ENCODE results near the gene MYORG.

The MYORG gene

DNA sequence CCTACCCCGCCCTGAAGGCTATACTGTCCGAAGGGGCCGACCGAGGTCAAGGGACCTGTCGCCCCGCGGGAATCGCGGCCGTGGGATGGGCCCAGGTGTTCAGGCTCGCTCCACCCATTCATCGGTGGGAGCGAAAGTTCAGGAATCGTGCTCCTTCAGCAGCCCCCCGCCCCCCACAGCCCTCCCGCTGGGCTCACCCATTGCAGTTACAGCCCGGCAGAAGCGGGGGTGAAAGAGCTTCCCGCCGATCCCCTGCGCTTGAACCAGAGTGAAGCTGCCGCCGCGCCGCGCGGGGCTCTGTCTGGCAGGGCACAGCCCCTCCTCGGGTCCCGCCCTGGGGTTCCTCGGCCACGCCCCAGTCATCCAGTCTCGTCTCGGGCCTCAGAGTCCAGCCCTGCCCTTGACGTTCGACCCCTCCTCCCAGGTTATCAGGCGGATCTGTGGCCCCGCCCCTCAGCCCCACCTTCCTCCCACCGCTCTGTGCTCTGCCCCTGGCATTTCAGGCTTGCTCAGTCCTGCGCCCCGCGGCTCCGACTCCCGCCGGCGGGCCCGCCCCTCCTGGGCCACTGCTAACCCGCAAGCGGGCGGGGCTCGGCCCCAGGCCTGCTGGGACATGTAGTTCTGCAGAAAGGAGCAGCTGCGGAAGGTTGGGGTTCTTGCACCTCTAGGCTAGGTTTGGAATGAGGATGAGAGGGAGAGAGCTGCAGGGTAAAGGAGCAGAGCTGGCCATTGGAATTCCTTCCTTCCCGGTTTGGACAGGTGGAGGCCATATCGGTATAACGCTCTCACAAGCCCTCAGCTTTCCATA, at the start of gene MYORG:
Gene MYORG (minus strand): TSS at position 303 of the 808 bp plus-strand sequence. CDS start 3,955 bp downstream, outside the sequence.
- DNase-seq = peak; percentile 98

DNA sequence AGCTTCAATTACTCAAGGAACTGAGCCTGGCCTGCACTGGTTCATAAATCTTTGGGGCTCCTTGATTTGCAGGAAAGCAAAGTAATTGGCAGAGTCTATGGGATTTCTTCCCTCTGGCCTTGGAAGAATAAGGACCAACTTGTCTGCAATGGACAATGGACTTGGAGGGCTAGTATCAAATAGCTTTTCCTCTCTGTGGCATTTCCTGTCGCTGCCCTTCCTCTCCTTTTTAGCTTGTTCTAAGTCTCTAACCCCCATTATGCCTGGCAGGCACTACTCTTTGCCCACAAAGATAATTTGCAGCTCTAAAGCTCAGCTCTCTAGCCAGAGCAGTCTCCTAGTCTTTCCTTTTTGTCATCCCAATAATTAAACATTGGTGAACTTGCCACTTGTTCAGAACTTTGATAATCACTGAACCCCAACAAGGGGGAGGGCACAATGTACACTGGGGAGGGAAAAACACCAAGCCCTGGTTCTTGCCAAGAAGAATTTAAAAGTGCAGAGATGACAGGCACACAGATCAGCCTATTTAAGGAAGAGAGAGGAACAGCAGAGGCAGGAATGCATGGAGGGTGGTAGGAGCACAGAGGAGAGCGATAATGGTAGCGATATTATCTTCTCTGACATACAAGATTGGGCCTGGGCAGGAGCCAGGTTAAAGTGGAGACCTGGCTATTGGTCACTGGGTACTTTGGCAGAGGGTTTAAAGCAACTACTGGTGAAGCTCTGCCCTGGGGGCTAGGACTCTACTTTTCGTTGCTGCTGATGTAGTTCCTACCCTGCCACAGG, 43.2 kb upstream of the MYORG start:
- DNase-seq = no peak

DNA sequence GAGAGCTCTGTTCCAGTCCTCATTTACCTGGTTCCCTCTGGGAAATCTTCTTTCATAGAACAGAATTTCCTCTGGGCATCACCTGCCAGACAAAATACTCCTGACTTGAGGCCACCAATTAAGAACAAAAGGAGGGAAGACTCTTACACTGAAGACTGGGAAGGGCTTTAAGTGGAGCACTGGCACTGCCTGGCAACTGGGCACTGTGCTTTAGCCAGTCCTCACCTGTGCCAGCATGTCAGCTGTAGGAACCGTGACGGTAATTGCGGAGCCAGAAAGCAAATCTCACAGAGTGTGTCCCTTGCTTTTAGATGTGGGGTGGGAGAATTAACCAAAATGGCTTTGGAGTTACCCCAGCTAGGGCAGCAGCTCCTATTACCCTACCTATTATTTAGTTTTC, 41.0 kb upstream of the MYORG start:
- no peak for DNase-seq

- peak; percentile 6 for DNase-seq
Observed at GRCh38 chr9:34413231-34413852, 36.6 kb upstream of the MYORG start.

GRCh38 chr9:34412336-34412735, 35.6 kb upstream of the MYORG start:
- DNase-seq = no peak

- no peak for DNase-seq
Observed at GRCh38 chr9:34409154-34409553, 32.5 kb upstream of the MYORG start.

DNA sequence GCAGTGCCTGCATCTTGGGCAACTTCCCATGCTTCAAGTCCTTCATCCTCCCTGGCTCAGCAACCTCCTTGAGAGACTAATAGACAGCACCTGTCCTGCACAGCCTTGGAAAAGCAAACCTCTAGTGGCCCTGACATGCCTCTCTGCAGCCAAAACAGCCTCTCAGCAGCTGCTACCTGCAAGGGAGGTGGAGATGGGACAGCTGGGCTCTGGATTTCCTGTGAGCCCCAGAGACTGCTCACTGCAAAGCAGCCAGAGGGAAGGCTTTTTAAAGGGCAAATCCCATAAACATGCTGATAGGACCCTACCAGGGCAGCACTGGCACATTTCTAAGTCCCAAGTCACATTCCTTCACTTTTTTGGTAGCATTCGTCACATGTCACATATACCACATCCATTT, 31.5 kb upstream of the MYORG start:
- no peak for DNase-seq

- no peak for DNase-seq
Observed at GRCh38 chr9:34406219-34406618, 29.5 kb upstream of the MYORG start.

DNA sequence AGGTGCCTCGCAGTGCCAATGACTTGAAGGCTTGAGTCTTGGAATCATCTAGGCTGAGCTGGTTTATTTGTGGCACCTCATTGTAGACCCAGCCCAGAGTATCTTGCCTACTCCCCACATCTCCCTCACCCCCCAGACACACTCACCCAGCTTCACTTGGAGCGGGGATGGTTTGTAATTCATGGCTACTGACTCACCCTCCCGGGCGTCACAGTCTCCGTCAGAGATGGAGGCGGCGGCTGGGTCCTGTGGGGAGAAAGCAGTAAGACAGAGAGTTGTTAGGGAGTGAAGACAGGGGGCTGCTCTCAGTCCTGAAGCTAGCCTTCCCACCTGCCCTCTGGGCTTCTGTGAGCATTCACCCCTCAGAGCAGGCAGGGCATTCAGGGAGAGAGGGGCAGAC, 29.0 kb upstream of the MYORG start:
- DNase-seq = no peak

GRCh38 chr9:34403554-34404380, 27.1 kb upstream of the MYORG start:
- DNase-seq = peak; percentile 50

- no peak for DNase-seq
Observed at GRCh38 chr9:34400686-34401602, 24.2 kb upstream of the MYORG start.

GRCh38 chr9:34400275-34400674, 23.6 kb upstream of the MYORG start:
- DNase-seq = no peak

- no peak for DNase-seq
Observed at GRCh38 chr9:34399729-34400128, 23.0 kb upstream of the MYORG start.

- DNase-seq = no peak
Observed at GRCh38 chr9:34398875-34399274, 22.2 kb upstream of the MYORG start.

- no peak for DNase-seq
Observed at GRCh38 chr9:34396276-34397214, 19.8 kb upstream of the MYORG start.

GRCh38 chr9:34392511-34392910, 15.8 kb upstream of the MYORG start:
- DNase-seq = no peak

DNA sequence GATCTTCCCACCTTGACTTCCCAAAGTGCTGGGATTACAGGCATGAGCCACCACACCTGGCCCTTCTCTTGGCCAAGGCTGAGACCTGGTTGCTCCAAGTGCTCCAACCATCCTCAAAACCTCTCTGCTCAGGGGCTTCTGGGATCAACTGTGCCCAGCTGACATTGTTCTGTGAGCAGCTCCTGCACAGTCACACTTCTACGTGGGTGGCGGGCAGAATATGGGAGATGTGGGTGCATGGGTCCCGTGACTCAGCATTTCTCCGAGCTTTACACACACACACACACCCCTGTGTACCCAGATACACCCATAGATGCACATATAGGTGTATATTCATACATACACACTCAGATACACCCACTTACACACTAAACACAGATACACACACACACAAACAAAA, 10.5 kb upstream of the MYORG start:
- no peak for DNase-seq

GRCh38 chr9:34386656-34387055, 10.0 kb upstream of the MYORG start:
- no peak for DNase-seq

DNA sequence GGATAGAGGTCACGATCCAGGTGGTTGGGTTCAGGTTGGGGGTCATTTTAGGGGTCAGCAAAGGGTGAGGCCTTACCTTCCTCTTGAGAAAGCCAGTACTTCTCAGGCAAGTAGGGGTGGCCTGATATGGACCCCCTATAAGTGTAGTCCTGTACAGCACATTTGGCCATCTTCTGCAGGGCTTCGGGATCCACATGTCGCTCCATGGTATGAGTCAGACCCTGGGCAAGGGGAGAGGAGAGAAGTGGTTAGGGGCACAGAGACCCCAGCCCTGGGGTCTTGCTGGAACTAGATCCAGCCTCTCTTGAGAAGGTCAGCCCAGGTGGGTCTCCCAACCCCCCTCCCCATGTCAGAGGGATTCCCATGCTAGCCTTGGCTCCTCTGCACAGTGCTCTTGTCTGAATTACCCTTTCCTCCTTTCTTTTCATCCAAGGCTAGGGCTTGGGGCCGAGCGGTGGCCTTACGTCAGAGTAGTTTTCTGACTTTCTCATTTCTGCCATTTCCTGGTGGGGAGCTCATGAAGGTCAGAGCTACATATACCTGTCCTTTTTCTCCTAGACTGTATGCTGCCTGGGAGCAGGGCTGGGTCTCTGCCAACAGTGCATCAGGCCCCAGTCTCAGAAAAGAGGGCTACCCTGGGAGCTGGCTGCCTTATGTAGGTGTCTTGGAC, 9.0 kb upstream of the MYORG start:
- no peak for DNase-seq

Measured in CD4-positive, alpha-beta T cell treated with Interleukin-12 subunit alpha and Interleukin-12 subunit beta, for 1 hour (primary cell).